Measurements from ENCODE around the gene SNX4.

DNA sequence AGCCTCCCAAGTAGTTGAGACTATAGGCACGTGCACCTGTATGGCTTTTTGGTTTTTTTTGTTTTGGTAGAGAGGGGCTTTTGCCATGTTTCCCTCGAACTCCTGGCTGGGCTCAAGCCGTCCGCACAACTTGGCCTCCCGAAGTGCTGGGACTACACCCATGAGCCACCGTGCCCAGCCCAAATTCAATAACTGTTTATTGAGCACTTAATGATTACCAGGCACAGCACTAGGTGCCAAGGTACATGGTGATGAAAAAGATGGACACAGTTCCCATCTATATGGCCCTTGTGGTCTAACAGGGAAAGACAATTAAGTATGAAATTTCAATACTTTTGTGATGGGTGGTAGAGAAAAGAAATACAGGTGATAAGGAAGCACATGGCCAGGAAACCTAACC lies 109.1 kb downstream of the SNX4 start:
- TF ChIP-seq TAF1 (conservative IDR thresholded peaks at IDR 0.05) (no peak), GABPA (IDR thresholded peaks at IDR 0.05 in 1 of 2, conservative IDR thresholded peaks at IDR 0.05 in 1 of 2) (no peak), RXRA (IDR thresholded peaks at IDR 0.05) (no peak), SP1 (IDR thresholded peaks at IDR 0.05) (no peak), RAD21 (IDR thresholded peaks at IDR 0.05) (peak in 1 of 2 donors; percentile 43), FOXA1 (IDR thresholded peaks at IDR 0.05) (no peak)
- TF ChIP-seq, protein P1, sequence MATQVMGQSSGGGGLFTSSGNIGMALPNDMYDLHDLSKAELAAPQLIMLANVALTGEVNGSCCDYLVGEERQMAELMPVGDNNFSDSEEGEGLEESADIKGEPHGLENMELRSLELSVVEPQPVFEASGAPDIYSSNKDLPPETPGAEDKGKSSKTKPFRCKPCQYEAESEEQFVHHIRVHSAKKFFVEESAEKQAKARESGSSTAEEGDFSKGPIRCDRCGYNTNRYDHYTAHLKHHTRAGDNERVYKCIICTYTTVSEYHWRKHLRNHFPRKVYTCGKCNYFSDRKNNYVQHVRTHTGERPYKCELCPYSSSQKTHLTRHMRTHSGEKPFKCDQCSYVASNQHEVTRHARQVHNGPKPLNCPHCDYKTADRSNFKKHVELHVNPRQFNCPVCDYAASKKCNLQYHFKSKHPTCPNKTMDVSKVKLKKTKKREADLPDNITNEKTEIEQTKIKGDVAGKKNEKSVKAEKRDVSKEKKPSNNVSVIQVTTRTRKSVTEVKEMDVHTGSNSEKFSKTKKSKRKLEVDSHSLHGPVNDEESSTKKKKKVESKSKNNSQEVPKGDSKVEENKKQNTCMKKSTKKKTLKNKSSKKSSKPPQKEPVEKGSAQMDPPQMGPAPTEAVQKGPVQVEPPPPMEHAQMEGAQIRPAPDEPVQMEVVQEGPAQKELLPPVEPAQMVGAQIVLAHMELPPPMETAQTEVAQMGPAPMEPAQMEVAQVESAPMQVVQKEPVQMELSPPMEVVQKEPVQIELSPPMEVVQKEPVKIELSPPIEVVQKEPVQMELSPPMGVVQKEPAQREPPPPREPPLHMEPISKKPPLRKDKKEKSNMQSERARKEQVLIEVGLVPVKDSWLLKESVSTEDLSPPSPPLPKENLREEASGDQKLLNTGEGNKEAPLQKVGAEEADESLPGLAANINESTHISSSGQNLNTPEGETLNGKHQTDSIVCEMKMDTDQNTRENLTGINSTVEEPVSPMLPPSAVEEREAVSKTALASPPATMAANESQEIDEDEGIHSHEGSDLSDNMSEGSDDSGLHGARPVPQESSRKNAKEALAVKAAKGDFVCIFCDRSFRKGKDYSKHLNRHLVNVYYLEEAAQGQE (IDR thresholded peaks at IDR 0.05), result no peak
- TF ChIP-seq, protein P2, sequence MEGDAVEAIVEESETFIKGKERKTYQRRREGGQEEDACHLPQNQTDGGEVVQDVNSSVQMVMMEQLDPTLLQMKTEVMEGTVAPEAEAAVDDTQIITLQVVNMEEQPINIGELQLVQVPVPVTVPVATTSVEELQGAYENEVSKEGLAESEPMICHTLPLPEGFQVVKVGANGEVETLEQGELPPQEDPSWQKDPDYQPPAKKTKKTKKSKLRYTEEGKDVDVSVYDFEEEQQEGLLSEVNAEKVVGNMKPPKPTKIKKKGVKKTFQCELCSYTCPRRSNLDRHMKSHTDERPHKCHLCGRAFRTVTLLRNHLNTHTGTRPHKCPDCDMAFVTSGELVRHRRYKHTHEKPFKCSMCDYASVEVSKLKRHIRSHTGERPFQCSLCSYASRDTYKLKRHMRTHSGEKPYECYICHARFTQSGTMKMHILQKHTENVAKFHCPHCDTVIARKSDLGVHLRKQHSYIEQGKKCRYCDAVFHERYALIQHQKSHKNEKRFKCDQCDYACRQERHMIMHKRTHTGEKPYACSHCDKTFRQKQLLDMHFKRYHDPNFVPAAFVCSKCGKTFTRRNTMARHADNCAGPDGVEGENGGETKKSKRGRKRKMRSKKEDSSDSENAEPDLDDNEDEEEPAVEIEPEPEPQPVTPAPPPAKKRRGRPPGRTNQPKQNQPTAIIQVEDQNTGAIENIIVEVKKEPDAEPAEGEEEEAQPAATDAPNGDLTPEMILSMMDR (IDR thresholded peaks at IDR 0.05; ENCODE audit: low read depth, low read length, missing input control), result no peak
- TF ChIP-seq, protein P3, sequence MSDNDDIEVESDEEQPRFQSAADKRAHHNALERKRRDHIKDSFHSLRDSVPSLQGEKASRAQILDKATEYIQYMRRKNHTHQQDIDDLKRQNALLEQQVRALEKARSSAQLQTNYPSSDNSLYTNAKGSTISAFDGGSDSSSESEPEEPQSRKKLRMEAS (IDR thresholded peaks at IDR 0.05), result no peak
- TF ChIP-seq, protein P4, sequence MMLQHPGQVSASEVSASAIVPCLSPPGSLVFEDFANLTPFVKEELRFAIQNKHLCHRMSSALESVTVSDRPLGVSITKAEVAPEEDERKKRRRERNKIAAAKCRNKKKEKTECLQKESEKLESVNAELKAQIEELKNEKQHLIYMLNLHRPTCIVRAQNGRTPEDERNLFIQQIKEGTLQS (IDR thresholded peaks at IDR 0.05), result no peak
